Stimulated activated memory B cell treated with anti-CD40 and anti-IgM and Interleukin-4, amounts not matched to agents 10 μg/mL and 1 μg/mL and 100 μg/mL, for 72 hours (primary cell): ENCODE measurements around the gene FOXD4L3.
A peak's percentile ranks its signal among the peaks of the same experiment; 100 is the strongest.
"Not testable (repeated sequence)": the region's sequence is repeated elsewhere in the genome, so short reads cannot be mapped to it uniquely, and the experiment has no call there.

Experiments used
- ATAC-seq: fragments of 150-1000 bp; cut with Tn5 transposase; 2 replicates; pipeline ENCODE4 v1.10.0; 2021
- H3K27ac Mint-ChIP-seq: one replicate; pipeline ENCODE4 v1.8.0; 2022; ENCODE audit warnings: mild to moderate bottlenecking, mixed read lengths
- H3K27me3 Mint-ChIP-seq: one replicate; pipeline ENCODE4 v1.8.0; 2022; ENCODE audit warnings: mixed read lengths
- H3K36me3 Mint-ChIP-seq: one replicate; pipeline ENCODE4 v1.8.0; 2022; ENCODE audit warnings: mixed read lengths
- H3K4me1 Mint-ChIP-seq: one replicate; pipeline ENCODE4 v1.8.0; 2022; ENCODE audit warnings: mixed read lengths
- H3K4me3 Mint-ChIP-seq: one replicate; pipeline ENCODE4 v1.8.0; 2022; ENCODE audit warnings: mild to moderate bottlenecking, moderate library complexity, mixed read lengths
- H3K9me3 Mint-ChIP-seq: one replicate; pipeline ENCODE4 v1.8.0; 2022; ENCODE audit warnings: mixed read lengths

The FOXD4L3 gene

GRCh38 chr9:68335935-68336334 is 33.3 kb downstream of the FOXD4L3 start:
- not testable (repeated sequence) for ATAC-seq, H3K36me3 Mint-ChIP-seq, H3K27ac Mint-ChIP-seq, H3K9me3 Mint-ChIP-seq, H3K4me1 Mint-ChIP-seq, H3K4me3 Mint-ChIP-seq, H3K27me3 Mint-ChIP-seq

- H3K9me3 Mint-ChIP-seq, H3K36me3 Mint-ChIP-seq, H3K27ac Mint-ChIP-seq, ATAC-seq, H3K4me3 Mint-ChIP-seq, H3K4me1 Mint-ChIP-seq, H3K27me3 Mint-ChIP-seq: not testable (repeated sequence)
These were observed 34.1 kb downstream of the FOXD4L3 start for GRCh38 chr9:68336639-68337339.

GRCh38 chr9:68338000-68338399 is 35.3 kb downstream of the FOXD4L3 start:
- not testable (repeated sequence) for ATAC-seq, H3K27ac Mint-ChIP-seq, H3K4me3 Mint-ChIP-seq, H3K27me3 Mint-ChIP-seq, H3K36me3 Mint-ChIP-seq, H3K4me1 Mint-ChIP-seq, H3K9me3 Mint-ChIP-seq

GRCh38 chr9:68342265-68343025 is 39.8 kb downstream of the FOXD4L3 start:
- not testable (repeated sequence) for H3K9me3 Mint-ChIP-seq, H3K27ac Mint-ChIP-seq, H3K4me1 Mint-ChIP-seq, H3K4me3 Mint-ChIP-seq, H3K36me3 Mint-ChIP-seq, H3K27me3 Mint-ChIP-seq
- ATAC-seq: peak; percentile 79

GRCh38 chr9:68343242-68343641 is 40.6 kb downstream of the FOXD4L3 start:
- not testable (repeated sequence) for H3K9me3 Mint-ChIP-seq, ATAC-seq, H3K27ac Mint-ChIP-seq, H3K4me1 Mint-ChIP-seq, H3K27me3 Mint-ChIP-seq, H3K36me3 Mint-ChIP-seq, H3K4me3 Mint-ChIP-seq

GRCh38 chr9:68343992-68344391 is 41.3 kb downstream of the FOXD4L3 start:
- not testable (repeated sequence) for H3K36me3 Mint-ChIP-seq, H3K4me3 Mint-ChIP-seq, H3K27ac Mint-ChIP-seq, H3K27me3 Mint-ChIP-seq, H3K9me3 Mint-ChIP-seq, H3K4me1 Mint-ChIP-seq, ATAC-seq

- ATAC-seq, H3K4me3 Mint-ChIP-seq, H3K9me3 Mint-ChIP-seq, H3K36me3 Mint-ChIP-seq, H3K4me1 Mint-ChIP-seq, H3K27ac Mint-ChIP-seq: not testable (repeated sequence)
- peaks cover 13% of the 10 kb centered on the region for H3K27me3 Mint-ChIP-seq
These were observed 49.0 kb downstream of the FOXD4L3 start for GRCh38 chr9:68351689-68352088.
